PFSK-1 (cell line): ENCODE data around the gene SART3.

ENCODE experiments used
- FOXP2 ChIP-seq: optimal IDR thresholded peaks from 2 replicates; pipeline ENCODE3; 2011; ENCODE audit warnings: borderline replicate concordance, control low read depth, inconsistent platforms; ENCODE audit not compliant: insufficient read depth; ENCODE audit errors: extremely low read length, extremely low read depth
- POLR2AphosphoS5 ChIP-seq: IDR thresholded peaks from 2 replicates; pipeline ENCODE4 v1.6.1; 2012; ENCODE audit warnings: low read depth, mild to moderate bottlenecking, control low read depth, low read length, moderate library complexity
- REST ChIP-seq, 2 experiments: IDR thresholded peaks; 2 replicates each; pipeline versions ENCODE4 v1.6.1 to v1.8.0; 2011 to 2012; ENCODE audit warnings: low read depth in 2 of 2, low read length in 2 of 2, control low read depth in 1 of 2, inconsistent platforms in 1 of 2, mild to moderate bottlenecking in 1 of 2, moderate library complexity in 1 of 2; ENCODE audit not compliant: insufficient read depth in 1 of 2
- SIN3A ChIP-seq: IDR thresholded peaks from 2 replicates; pipeline ENCODE4 v1.6.1; 2012; ENCODE audit warnings: mild to moderate bottlenecking, low read length, moderate library complexity, borderline replicate concordance; ENCODE audit not compliant: insufficient read depth
- TAF1 ChIP-seq: IDR thresholded peaks from 2 replicates; pipeline ENCODE4 v1.6.1; 2012; ENCODE audit warnings: low read length, control low read depth, borderline replicate concordance; ENCODE audit not compliant: insufficient read depth

DNA sequence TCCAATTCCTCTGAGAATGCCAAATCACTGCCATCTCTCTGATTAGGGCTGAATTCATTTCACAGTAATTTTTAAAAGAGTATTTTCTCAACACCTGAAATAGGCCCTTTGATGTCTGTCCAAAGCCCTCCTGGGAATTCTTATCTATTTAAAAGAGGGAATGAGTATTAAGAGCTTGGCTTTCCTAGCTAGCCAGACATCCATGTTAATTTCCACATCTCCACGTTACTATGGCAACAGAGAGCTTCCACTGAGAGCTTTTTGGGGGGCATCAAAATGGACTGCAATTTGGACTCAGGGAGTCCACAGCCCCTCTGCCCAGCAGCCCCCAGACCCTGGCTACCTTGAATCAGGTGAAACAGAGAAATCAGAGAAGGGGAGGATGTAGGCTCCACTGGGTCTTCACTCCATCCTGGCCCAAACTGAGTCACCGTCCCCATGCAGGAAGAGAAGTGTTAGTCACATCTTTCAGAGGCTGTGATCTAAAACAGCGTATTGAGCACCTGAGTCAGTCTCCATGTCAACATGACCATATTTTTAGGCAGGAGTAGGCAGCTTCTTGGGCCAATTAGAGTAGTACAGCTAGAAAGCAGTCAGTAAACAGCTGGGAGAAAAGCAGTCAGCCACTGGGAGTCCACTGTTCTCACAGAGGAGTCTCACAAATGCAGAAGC is 52.9 kb downstream of the SART3 start:
- TF ChIP-seq POLR2AphosphoS5, result no peak
- no peak for TF ChIP-seq REST (IDR thresholded peaks at IDR 0.05; ENCODE audit: insufficient read depth in 1 of 2, low read depth in 2 of 2, low read length in 2 of 2)
- no peak for TF ChIP-seq TAF1
- TF ChIP-seq SIN3A, result no peak
- TF ChIP-seq FOXP2, result no peak
